ENCODE measurements around the gene TOR4A. TPM values are rescaled to one million over a fixed set of nuclear protein-coding genes. Genes with fewer than 3 reads are reported as not detected.

TOR4A gene
- total and polyA plus RNA-seq, 9 of the 15 experiments (the other 6 are each of a cell fraction or from before 2014, with no cell fraction given) = 3.9 to 49.2 (median 8.8) TPM

- TF ChIP-seq POLR3G (IDR thresholded peaks at IDR 0.05; ENCODE audit: extremely low read depth, insufficient read length, insufficient replicate concordance) = no peak
- TF ChIP-seq SRSF9 (IDR thresholded peaks at IDR 0.05; ENCODE audit: borderline replicate concordance, low read depth, low read length) = no peak
- no peak for TF ChIP-seq RAD51 (IDR thresholded peaks at IDR 0.05; ENCODE audit: borderline replicate concordance, low read depth)
- TF ChIP-seq HNRNPLL (IDR thresholded peaks at IDR 0.05; ENCODE audit: low read depth, low read length, poor library complexity, severe bottlenecking) = peak; percentile 0
- TF ChIP-seq BRD9 (IDR thresholded peaks at IDR 0.05; ENCODE audit: low read depth, partially characterized antibody) = no peak
- TF ChIP-seq ZBTB8A (IDR thresholded peaks at IDR 0.05; ENCODE audit: partially characterized antibody) = no peak
- TF ChIP-seq FOXK1 (CRISPR knock-in tag; IDR thresholded peaks at IDR 0.05; ENCODE audit: borderline replicate concordance) = 0 out of 2 replicates have a peak, but pooled peaks have one; percentile 4
- no peak for TF ChIP-seq ZC3H8 (IDR thresholded peaks at IDR 0.05)
- TF ChIP-seq NR0B1 (IDR thresholded peaks at IDR 0.05; ENCODE audit: partially characterized antibody) = no peak
- no peak for TF ChIP-seq LARP7 (IDR thresholded peaks at IDR 0.05)
- TF ChIP-seq, protein P1, sequence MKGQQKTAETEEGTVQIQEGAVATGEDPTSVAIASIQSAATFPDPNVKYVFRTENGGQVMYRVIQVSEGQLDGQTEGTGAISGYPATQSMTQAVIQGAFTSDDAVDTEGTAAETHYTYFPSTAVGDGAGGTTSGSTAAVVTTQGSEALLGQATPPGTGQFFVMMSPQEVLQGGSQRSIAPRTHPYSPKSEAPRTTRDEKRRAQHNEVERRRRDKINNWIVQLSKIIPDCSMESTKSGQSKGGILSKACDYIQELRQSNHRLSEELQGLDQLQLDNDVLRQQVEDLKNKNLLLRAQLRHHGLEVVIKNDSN (CRISPR knock-in tag; IDR thresholded peaks at IDR 0.05) = no peak
- TF ChIP-seq, protein P2, sequence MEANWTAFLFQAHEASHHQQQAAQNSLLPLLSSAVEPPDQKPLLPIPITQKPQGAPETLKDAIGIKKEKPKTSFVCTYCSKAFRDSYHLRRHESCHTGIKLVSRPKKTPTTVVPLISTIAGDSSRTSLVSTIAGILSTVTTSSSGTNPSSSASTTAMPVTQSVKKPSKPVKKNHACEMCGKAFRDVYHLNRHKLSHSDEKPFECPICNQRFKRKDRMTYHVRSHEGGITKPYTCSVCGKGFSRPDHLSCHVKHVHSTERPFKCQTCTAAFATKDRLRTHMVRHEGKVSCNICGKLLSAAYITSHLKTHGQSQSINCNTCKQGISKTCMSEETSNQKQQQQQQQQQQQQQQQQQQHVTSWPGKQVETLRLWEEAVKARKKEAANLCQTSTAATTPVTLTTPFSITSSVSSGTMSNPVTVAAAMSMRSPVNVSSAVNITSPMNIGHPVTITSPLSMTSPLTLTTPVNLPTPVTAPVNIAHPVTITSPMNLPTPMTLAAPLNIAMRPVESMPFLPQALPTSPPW (CRISPR knock-in tag; IDR thresholded peaks at IDR 0.05) = no peak
- TF ChIP-seq, protein P3, sequence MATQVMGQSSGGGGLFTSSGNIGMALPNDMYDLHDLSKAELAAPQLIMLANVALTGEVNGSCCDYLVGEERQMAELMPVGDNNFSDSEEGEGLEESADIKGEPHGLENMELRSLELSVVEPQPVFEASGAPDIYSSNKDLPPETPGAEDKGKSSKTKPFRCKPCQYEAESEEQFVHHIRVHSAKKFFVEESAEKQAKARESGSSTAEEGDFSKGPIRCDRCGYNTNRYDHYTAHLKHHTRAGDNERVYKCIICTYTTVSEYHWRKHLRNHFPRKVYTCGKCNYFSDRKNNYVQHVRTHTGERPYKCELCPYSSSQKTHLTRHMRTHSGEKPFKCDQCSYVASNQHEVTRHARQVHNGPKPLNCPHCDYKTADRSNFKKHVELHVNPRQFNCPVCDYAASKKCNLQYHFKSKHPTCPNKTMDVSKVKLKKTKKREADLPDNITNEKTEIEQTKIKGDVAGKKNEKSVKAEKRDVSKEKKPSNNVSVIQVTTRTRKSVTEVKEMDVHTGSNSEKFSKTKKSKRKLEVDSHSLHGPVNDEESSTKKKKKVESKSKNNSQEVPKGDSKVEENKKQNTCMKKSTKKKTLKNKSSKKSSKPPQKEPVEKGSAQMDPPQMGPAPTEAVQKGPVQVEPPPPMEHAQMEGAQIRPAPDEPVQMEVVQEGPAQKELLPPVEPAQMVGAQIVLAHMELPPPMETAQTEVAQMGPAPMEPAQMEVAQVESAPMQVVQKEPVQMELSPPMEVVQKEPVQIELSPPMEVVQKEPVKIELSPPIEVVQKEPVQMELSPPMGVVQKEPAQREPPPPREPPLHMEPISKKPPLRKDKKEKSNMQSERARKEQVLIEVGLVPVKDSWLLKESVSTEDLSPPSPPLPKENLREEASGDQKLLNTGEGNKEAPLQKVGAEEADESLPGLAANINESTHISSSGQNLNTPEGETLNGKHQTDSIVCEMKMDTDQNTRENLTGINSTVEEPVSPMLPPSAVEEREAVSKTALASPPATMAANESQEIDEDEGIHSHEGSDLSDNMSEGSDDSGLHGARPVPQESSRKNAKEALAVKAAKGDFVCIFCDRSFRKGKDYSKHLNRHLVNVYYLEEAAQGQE (IDR thresholded peaks at IDR 0.05; ENCODE audit: borderline replicate concordance) = no peak
- TF ChIP-seq, protein P3 (CRISPR knock-in tag; IDR thresholded peaks at IDR 0.05; ENCODE audit: low read depth) = no peak
- no peak for TF ChIP-seq ATF7 (IDR thresholded peaks at IDR 0.05)
Measured at GRCh38 chr9:137242269-137243203, 35.0 kb upstream of the TOR4A start (continued).
